Measurements from ENCODE around the gene PACRG. TPM values are rescaled to one million over a fixed set of nuclear protein-coding genes. Genes with fewer than 3 reads are reported as not detected.

The PACRG gene
- total and polyA plus RNA-seq, 2 of the 8 experiments (the other 6 are each of a cell fraction or from before 2014, with no cell fraction given): 0.44 to 0.54 TPM

GRCh38 chr6:162906479-162906878 lies 178.7 kb downstream of the PACRG start (continued):
- TF ChIP-seq CHD7 (IDR thresholded peaks at IDR 0.05; ENCODE audit: insufficient replicate concordance, low read length): no peak
- no peak for TF ChIP-seq RNF2 (IDR thresholded peaks at IDR 0.05; ENCODE audit: borderline replicate concordance, low read depth, low read length, missing control alignments, poor library complexity, severe bottlenecking)
- TF ChIP-seq BACH1 (IDR thresholded peaks at IDR 0.05; ENCODE audit: low read length): no peak
- TF ChIP-seq TEAD4 (IDR thresholded peaks at IDR 0.05; ENCODE audit: low read depth, low read length): no peak
- no peak for TF ChIP-seq CBX5 (IDR thresholded peaks at IDR 0.05; ENCODE audit: low read depth, low read length)
- TF ChIP-seq JUN (IDR thresholded peaks at IDR 0.05; ENCODE audit: low read depth, low read length): no peak
- no peak for TF ChIP-seq POU5F1 (IDR thresholded peaks at IDR 0.05; ENCODE audit: low read depth, low read length)
- TF ChIP-seq CEBPB (IDR thresholded peaks at IDR 0.05; ENCODE audit: low read depth, low read length): no peak
- TF ChIP-seq POLR2A (IDR thresholded peaks at IDR 0.05; ENCODE audit: control extremely low read depth in 1 of 2, low read depth in 2 of 2, low read length in 2 of 2): no peak
- no peak for TF ChIP-seq ATF3 (IDR thresholded peaks at IDR 0.05; ENCODE audit: insufficient read depth, low read depth, low read length)
- TF ChIP-seq TAF1 (IDR thresholded peaks at IDR 0.05; ENCODE audit: low read depth, low read length): no peak
- TF ChIP-seq BCL11A (IDR thresholded peaks at IDR 0.05; ENCODE audit: low read depth in 2 of 2, low read length in 2 of 2): no peak
